Retinal pigment epithelial cell (primary cell): ENCODE results near the gene ZBTB38.

Experiments
- DNase-seq: peaks from one replicate; pipeline ENCODE4 v3.0.0-alpha.2; 2010; ENCODE audit warnings: low read depth
- H3K4me3 ChIP-seq: 2 replicates; pipeline ENCODE4 v1.5.1; 2011; ENCODE audit warnings: mild to moderate bottlenecking, low read length, control low read depth, moderate library complexity
- CTCF ChIP-seq: conservative IDR thresholded peaks from 2 replicates; pipeline ENCODE4 v1.5.1; 2011; ENCODE audit warnings: low read depth, low read length, control low read depth, inconsistent platforms

ZBTB38 gene

DNA sequence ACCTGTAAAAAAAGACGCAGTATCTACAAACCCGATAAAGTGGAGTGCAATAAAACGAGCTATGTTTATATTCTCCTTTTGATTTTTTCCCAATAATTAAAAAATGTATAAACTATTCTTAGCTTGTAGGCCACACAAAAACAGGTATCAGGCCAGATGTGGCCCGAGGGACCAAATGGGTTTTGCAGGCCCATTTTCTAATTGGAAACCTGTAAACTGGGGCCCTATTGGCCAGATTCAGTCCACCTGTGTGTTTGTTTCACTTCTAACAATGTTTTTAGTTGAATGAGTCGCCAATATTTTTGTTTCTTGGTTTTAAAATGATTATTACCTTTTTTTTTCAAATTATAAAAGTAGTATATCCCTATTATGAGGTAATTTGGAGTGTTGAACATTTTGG is 29.7 kb downstream of the ZBTB38 start:
- no peak overlapping the region for H3K4me3 ChIP-seq
- no peak for DNase-seq
- TF ChIP-seq CTCF, result no peak

- no peak overlapping the region for H3K4me3 ChIP-seq
- DNase-seq, result no peak
- TF ChIP-seq CTCF, result no peak
Observed at GRCh38 chr3:141399200-141399599, 30.9 kb downstream of the ZBTB38 start.

GRCh38 chr3:141400073-141400971 is 32.0 kb downstream of the ZBTB38 start:
- peak; percentile 91 for DNase-seq
- H3K4me3 ChIP-seq, result no peak overlapping the region
- TF ChIP-seq CTCF, result no peak

- DNase-seq, result no peak
- TF ChIP-seq CTCF, result no peak
- H3K4me3 ChIP-seq, result no peak overlapping the region
Observed at GRCh38 chr3:141401095-141401494, 32.8 kb downstream of the ZBTB38 start.

DNA sequence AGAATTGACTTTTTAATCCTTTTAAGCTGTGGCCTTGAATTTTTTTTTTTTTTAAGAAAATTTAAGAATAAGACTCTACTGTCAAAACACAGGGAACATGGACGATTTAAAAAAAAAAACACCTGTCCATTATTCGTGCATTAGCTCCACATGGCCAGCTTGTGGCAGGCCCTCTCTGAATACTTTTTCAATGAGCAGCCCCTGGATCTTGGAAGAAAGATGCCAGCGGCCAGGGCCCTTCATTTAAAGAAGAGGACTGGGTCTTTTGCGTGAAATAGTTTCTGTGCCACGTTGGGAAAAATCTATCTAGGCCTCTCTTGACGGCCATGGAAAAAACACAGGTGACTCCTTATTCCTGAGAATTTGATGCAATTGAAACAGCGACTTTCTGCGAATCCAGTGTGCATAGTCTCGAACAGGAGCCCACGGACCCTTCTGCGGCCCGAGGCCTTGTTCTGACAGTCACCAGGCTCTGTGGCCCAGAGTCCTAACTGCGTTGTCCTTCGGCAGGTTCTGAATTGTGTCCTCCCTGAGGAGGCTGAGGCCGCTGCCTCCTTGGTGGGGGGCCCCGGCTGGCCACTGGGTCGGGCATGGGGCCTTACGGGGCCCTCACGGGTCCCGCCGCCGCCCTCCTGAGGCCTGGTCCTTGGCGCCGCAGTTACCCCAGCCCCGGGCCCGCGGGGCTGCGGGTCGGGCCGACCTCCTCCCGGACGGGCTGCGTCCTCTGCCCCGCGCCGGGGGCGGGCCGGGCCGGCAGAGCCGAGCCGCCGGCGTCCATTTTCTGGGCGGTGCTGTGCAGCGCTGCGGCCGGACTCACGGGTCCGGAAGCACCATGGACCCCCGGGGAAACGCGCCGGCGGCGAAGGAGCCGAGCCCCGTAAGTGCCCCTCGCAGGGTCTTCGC is 33.5 kb downstream of the ZBTB38 start:
- no peak for TF ChIP-seq CTCF
- DNase-seq, result no peak
- peak overlapping the region; percentile 68 for H3K4me3 ChIP-seq

- peak overlapping the region; percentile 68 for H3K4me3 ChIP-seq
- DNase-seq, result no peak
- peak; percentile 8 for TF ChIP-seq CTCF
Observed at GRCh38 chr3:141402476-141403171, 34.3 kb downstream of the ZBTB38 start.
